Erythroblast (primary cell): Measurements from ENCODE around the gene FUOM.

Experiments
- DNase-seq, 2 experiments: peaks; one replicate each; lab custom pipeline; 2025; lab: John Stamatoyannopoulos, UW
- GATA1 ChIP-seq: IDR thresholded peaks from 2 replicates; pipeline ENCODE4 v1.6.1; 2011; ENCODE audit warnings: low read depth, mild to moderate bottlenecking, control low read depth, low read length, moderate library complexity
- POLR2A ChIP-seq: IDR thresholded peaks from 2 replicates; pipeline ENCODE4 v1.6.1; 2011; ENCODE audit warnings: mild to moderate bottlenecking, low read length

Gene FUOM

DNA sequence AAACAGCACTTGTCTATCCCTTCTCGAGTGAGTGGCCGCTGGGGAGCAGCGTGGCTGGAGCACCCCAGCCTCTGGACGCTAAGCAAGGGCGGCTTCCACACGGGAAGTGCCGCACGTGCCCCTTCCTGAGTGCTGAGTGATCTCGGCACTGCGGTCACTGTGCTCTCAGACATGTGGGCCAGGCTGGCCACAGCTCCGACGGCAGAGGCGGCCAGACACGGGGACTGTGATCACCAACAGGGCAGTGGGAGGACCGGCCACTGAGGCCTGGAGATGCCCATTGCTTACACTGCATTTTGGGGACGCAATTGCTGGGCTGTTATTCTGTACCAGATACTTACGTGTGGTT, 8.3 kb upstream of the FUOM start:
- TF ChIP-seq POLR2A (no peak), GATA1 (no peak)
- no peak for DNase-seq

DNA sequence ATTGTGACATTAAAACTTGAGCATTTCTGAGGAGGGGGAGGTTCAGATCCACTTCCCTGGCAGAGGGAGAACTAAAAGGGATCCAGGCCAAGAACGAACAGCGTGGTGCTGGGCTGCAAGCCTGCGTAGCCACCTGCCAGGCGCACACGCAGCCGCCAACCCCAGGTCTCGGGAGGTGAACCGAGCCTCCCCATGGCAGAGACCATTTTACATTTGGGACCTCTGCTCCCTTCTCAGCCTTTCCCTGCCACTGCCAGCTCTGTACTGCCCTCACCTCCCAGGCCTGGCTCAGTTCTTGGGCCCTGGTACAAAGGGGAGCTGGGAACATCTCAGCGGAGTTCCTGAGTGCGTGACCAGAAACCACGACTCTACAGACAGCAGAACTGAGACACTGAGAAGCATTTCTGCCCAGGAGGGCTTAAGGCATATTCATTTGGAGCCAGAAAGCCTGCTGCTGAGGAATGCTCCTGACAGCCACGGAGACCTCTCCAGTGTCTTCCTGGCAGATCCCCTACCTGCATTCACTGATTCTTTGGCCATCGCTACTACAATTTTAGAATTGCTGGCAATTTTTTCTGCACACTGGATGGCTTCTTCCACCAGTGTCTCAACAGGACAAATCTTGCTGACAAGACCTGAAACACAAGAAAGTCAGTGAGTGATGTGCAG, 7.8 kb upstream of the FUOM start:
- no peak for TF ChIP-seq POLR2A
- TF ChIP-seq GATA1, result no peak

DNA sequence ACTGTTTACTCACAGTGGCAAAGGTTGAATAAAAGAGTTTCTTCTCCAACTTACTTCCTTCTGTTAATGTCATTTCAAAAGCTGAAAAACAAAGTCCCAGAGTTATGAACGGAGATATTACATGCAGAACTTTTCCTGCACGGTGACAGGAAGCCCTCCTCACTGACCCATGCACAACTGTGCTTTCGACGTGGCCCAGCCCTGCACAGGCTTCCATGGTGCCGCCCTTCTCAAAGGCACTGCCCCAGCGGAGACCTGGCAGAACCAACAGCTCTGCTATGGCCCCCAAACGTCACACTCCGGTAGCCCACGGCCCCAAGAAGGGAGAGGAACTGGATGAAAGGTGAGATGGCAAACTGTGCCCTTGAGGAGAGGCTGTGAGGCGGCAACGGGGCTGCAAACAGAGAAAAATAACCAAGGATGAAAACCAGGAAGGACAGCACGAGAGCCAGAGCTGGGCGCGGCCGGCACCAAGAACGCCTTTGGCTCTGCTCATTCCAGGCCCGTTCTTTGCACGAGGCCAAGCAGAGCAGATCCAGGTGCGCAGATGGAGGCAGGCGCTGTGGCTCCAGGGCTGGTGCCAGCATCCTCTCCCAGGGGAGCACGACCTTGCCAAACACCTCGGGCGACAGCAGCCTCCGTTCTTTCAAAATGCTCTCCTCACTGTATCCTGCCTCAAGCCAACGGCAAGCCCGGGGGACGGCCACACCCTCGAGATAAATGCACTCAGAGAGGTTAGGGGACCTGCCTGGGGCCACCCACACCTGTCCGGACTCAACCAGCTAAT, 7.0 kb upstream of the FUOM start:
- no peak for DNase-seq
- no peak for TF ChIP-seq GATA1
- no peak for TF ChIP-seq POLR2A

More for the DNA sequence above, 7.8 kb upstream of the FUOM start:
- DNase-seq, result no peak

DNA sequence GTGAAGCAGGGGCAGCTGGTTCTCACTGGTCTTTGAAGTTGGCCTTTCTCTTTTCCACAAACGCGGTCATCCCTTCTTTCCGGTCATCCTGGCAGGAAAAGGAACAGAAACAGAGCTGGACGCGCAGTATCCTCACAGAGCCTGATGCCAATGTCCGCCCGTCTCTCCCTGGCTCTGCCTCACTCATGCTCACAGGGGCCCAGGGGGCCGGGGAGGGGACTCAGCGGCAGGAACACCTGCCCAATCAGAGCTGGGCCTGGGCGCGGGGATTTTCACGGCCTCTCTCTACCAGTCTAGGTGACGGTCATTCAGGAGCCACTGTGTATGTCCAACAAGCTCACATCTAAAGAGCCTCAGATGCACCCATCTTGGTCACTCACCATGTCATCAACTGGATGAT, 5.0 kb upstream of the FUOM start:
- no peak for DNase-seq
- TF ChIP-seq POLR2A (no peak), GATA1 (no peak)

DNA sequence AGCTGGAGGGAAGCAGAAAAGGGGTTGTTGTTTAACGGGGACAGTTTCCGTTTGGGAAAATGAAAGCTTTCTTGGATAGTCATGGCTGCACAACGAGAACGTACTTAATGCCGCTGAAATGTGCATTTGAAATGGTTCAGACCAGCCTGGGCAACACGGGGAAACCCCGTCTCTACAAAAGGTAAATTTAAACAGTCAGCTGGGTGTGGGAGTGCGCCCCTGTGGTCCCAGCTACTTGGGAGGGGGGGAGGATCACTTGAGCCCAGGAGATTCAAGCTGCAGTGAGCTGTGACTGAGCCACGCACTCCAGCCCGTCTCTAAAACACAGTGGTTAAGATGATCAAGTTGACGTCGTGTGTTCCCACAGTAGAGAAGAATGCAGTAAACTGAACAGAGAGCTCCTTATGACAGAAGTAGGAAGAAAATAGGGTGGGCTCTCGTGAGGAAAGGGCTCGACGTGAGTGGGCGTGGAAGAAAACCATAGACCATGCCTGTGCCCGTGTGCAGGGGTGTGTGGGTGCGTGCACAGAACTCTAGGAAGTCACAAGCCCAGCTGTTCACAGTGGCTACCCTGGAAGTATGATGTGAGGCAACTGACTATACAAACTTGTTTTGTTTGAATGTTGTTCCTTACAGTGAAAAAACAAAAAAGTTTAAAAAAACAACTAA, 4.1 kb upstream of the FUOM start:
- no peak for TF ChIP-seq GATA1
- no peak for TF ChIP-seq POLR2A
- DNase-seq, result no peak

DNA sequence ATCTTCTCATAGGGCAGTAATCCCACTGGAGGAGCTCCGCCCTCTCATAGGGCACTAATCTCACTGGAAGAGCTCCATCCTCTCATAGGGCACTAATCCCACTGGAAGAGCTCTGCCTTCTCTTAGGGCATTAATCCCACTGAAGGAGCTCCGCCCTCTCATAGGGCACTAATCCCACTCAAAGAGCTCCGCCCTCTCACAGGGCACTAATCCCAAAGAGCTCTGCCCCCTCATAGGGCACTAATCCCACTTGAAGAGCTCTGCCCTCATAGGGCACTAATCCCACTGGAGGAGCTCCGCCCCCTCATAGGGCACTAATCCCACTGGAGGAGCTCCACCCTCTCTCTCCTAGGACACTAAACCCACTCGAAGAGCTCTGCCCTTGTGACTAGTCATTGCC, 3.4 kb upstream of the FUOM start:
- DNase-seq, result no peak
- TF ChIP-seq POLR2A (no peak), GATA1 (no peak)

DNA sequence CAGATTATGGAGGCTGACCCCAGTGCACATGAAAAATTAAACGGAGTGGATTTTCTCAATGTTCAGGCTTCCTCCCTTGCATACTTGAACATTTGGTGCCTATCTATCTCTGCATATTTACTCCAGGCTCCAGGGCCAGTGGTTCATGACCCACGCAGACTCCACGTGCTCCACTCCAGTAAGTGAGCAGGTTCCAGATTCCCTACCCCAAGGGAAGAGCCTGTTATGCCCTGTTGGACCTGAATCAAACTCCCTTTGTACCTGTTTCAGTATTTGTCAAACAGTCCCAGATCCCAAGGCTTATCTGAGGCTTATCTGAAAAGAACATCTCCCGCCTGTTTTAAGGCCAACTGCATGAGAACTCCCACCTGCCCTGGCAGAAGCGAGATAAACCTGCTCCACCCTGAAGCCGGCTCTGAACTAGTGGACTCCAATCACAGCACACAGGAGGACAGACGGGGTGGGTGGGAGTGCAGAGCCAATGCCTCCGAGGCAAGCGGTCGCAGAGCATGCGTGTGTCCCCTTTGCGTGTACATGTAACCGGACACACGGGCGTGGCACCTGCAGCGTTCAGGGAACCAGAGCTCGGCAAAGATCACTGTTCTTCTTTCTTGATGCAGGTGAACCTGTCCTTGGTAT, 2.3 kb upstream of the FUOM start:
- peak in 1 of 2 experiments; percentile 74 for DNase-seq

DNA sequence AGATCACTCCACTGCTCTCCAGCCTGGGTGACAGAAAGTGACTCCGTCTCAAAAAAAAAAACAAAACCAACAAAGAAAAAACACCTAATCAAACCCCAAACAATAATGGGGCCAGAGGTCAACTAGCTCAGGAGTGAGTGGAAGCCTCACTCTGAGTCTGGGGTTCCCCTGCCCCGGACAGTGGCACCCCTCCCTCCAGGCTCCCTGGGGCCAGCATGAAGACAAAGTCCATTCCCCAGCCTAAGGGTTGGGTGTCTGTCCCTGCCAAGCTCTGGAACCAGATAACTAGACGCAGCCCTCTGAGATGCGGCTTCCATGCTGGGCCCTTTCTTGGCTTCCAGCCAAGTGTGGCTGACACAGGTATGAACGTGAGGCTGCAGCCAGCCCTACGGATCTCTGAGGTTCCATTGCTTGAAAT, 1.7 kb upstream of the FUOM start:
- DNase-seq, result peak; percentile 74 to 82
- no peak for TF ChIP-seq GATA1
- no peak for TF ChIP-seq POLR2A

More for the DNA sequence above, 2.3 kb upstream of the FUOM start:
- TF ChIP-seq POLR2A, result no peak
- no peak for TF ChIP-seq GATA1

DNA sequence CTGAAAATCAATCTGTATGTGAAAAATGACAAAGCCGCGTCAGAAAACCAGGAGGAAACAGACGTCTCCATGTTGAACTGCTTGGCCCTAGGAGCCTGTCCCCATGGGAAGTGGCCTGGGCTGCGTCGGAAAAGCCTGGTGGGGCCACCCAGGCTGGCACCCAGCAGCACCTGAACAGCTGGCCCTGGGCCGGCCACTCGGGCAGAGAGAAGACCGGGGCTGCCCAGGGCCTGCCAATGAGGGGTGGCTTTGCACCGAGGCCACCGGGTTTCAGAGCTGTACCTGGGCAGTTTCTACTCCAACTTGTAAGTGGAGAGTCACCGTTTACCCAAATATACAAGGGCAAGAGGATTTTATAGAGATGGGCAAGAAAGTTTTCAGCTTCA, 1.1 kb upstream of the FUOM start:
- DNase-seq, result no peak
- TF ChIP-seq GATA1 (no peak), POLR2A (no peak)

DNA sequence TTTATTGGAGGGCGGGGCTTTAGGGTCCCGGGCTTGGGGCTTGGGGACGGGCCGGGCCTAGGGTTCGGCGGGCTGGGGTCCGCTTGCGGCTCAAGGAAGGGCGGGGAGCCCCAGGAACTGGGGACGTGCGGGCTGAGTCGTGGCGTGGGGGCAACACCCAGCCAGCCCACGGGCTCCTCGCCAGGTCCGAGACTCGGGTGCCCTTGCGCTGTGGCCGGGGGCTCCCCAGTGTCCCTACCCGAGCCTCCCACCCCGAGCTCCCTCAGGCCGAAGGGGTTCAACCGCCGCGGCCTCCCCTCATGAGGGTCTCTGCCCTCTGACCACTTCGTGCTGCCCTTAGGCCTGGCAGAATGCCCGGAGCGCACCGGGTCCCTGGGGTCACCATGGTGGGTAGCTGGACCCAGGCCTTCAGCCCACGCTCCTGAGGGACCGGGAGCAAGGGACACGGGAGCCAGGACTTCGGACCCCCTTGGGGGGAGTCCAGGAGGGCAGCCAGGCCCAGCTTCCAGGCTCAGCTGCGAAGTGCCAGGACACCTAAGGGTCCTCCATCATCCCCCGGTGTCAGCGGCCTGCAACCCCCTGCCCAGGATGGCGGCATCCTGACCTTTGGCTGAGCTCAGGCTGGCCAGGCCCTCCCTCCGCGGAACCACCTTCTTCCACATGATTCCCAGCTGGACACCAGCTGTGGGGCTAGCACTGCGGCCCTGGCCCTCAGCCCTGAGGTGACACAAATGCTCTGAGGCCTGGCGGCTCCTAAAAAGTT, 524 bp upstream of the FUOM start:
- TF ChIP-seq POLR2A, result no peak
- TF ChIP-seq GATA1, result no peak
- no peak for DNase-seq

DNA sequence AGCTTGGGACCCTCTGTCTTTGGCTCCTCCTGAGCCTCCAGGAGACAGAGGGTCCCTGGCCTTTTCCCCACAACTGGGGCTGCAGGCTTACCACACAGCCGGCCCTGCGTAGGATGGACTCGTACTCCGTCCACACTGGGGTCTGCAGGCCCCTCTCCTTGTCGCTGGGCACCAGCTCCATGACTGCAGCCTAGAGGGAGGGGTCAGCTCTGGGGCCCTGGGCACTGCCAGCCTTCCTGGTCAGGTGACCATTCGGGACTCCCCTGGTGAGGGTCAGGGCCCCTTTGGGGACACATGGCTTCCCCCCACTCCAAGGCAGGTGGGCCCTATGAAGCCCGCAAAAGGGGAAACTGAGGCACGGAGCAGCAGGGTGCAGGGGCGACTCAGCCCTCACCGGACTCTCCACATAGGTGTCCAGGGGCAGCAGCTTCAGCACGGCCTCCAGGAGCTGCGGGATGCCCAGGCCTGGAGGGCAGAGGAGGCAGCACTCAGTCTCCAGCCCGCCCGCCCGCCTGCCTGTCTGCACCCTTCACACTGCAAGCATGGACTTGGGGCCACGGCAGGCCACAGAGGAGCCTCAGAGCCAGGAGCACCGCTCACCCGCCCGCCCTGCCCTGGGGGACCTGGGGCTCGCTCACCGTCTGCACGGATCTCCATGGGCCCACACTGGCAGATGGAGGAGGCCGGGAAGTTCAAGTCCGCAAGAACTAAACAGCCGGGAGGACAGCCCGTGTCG, 1.1 kb downstream of the FUOM start:
- TF ChIP-seq POLR2A, result no peak
- TF ChIP-seq GATA1, result no peak
- no peak for DNase-seq

DNA sequence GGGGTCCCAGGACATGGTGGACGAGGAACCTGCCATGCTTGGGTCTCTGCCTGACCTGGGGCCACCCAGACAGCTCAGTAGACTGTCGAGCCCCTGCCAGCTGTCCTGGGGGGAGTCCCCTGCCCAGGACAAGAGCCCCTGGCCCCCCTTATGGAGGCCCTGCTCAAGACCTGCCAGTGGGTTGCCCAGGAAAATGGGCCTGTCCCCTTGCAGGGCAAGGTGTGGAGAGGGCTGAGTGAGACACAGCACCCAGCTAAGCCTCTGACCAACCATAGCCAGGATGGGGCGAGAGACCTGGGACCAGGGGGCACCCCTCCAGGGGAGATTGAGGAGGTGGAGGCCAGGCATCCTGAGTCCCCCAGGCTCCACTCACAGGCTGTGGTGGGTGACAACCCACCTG, 1.8 kb downstream of the FUOM start:
- no peak for DNase-seq
- TF ChIP-seq POLR2A (no peak), GATA1 (no peak)
